T47D (cell line): ENCODE measurements around the gene CCNB2.
"Not testable (repeated sequence)": the region's sequence is repeated elsewhere in the genome, so short reads cannot be mapped to it uniquely, and the experiment has no call there.

Source experiments
- DNase-seq, 2 experiments: peaks; one replicate each; pipeline versions ENCODE4 v3.0.0 to v3.0.0-alpha.2; 2011 to 2012; ENCODE audit warnings: low read depth in 1 of 2, low spot score in 1 of 2
- JUND ChIP-seq: IDR thresholded peaks from 2 replicates; pipeline ENCODE4 v1.6.1; 2012; ENCODE audit warnings: low read depth
- in situ Hi-C: cut with HindIII; loops from 2 replicates; pipeline ENCODE4 v1.10.0; 2016; ENCODE audit warnings: low sequenced_read_pairs, low pct_unique_long_range_greater_than_20kb

Gene CCNB2

DNA sequence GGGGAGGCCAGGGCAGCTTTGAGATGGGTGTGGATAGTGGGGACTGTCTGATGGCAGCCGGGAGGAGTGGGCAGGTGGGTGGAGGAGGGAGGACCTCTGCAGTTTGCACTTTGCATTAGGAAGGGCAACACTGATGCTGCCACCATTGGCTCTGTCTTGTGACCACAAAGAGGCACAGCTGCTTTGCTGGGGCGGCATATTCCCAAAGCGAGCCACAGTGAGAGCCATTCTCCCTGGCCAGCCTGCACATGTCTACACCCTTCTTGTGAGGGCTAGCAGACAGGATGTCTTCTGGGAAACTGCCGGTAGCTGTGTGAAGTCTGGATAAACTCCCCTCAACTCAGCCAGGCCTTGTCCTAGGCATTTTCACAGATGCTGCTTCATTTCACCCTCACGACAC, 38.3 kb downstream of the CCNB2 start:
- no peak for DNase-seq
- in situ Hi-C loops, result no loop called here
- no peak for TF ChIP-seq JUND

DNA sequence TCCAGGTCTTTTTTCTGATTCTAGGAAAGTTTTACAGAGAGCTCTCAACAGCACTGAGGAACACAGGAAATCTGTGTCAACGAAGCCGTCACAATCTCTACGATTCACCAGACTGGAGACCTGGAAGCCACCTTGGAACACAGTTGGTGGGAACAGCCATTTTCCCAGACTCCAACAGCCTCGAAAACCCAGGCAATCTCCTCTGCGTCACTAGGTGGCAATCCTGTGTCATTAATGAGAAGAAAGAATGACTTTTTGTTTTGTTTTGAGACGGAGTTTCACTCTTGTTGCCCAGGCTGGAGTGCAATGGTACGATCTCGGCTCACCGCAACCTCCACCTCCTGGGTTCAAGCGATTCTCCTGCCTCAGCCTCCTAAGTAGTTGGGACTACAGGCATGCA, 39.6 kb downstream of the CCNB2 start:
- in situ Hi-C loops, result not testable (repeated sequence)
- peak in 1 of 2 experiments; percentile 46 for DNase-seq

DNA sequence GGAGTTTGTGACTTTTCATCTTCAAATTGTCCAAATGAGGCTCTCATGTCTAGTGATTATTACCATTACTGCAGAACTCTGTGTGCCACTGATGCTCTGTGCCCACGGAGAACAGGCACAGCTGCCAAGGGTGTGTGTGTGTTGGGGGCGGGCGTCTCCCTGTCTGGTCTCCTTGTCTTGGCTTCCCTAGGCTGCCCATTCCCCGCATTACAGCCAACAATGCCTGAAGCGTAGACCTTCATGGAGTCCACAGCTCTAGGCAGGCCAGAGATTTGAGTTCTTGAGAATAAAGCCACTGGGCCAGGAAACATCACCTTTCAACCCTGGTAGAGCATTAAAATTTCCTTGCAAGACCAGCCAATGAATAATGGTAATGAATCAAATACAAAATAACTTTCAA, 42.7 kb downstream of the CCNB2 start:
- in situ Hi-C loops, result no loop called here
- TF ChIP-seq JUND, result no peak
- DNase-seq, result no peak

DNA sequence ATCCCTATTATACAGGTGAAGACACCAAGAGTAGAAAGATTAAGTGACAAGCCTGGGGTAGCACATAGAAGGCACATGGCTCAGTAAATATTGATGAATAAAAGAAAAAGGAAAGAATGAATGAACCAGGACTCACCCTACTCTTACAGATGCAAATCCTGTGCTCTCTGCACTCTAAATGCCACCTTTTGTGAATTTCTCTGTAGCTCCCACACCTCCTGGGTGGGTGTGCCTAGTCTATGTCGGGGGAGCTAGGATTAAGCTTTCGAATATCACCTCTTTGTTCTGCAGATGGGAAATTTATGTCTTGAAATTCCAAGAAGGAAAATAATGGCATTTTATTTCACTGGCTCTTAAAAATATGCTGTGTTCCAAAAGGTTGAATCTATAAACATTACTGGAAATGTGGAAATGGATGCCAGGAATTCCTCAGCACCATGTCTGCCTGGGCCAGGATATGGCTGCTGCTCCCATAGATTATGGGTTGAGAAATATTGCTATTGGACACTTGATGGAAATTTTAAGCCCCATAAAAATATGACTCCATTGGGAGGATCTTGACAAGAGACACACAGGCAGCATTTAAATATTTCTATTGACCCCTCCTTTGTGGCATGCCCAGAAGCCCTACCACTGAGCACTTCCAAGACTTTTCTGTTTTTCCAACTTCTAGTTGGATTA, 43.3 kb downstream of the CCNB2 start:
- in situ Hi-C loops, result no loop called here
- no peak for TF ChIP-seq JUND
- no peak for DNase-seq

DNA sequence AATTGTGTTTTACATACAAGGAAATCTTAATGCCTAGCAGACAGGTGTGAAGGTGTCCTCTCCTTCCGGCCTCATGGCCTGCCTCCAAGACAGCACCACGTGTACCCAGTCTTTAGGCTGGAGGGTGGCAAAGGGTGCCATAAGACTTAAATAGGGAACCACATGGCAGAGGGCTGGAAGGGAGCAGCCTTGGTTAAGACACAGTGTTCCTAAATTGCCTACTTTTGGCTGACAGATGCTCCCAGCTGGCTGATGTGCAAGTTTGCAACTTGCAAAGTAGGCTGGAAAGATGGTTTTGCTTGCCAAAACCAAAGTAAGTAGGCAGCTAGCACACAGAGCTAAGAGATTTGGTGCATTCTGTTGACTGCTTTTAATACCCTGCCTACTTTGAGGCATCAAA, 45.2 kb downstream of the CCNB2 start:
- in situ Hi-C loops, result no loop called here
- no peak for DNase-seq
- TF ChIP-seq JUND, result no peak

DNA sequence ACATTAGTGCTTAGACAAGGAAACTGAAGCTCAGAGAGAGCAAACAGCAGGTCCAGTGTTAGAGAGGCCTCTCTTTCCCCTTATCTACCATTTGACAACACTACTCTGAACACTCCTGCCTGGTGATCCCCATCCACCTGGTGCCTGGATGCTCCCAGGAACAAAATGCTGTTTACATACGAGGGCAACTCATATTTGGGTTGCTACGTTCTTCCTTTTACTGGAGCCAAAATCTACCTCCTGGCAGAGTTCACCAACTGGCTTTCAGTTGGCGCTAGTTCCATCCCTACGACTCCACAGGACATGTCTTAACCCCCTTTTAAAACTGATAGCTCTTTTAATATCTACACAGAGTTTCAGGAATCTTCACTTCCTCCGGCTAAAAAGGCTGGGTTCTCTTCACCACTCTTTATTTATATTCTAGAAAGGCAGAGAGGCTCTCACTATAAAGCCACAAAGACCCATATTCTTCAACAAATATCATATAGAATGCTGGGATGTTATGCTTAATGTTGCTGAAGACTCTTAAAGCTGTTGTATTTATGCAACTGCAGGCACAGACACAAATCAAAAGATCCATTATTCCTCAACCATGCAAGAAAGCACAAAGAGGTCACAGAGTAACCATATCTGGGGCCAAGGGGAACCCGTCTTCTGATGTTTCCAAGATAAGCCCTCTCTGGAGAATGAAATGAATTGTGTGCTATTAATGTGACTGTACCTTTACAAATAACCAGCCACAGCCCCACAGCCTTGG, 47.9 kb downstream of the CCNB2 start:
- DNase-seq, result no peak
- TF ChIP-seq JUND, result no peak
- in situ Hi-C loops, result no loop called here

DNA sequence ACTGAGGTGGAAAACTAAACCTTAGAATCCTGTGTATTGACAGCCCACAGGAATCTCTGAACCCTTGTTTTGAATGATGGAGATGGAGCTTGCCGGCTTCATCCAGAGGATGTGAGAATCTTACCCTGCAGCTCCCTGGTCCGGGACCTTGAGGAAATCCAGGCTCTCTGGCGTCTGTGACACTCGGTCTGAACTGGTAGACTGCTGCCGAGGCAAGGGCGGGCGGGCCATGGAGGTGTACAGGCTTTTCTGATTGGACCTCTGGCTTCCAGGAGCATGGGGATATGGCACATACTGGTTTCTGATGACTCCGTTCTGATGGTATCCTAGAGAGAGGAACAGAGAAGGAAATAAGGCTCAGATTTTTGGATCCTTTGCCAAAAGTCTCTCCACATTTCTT, 48.5 kb downstream of the CCNB2 start:
- no peak for TF ChIP-seq JUND
- DNase-seq, result no peak
- in situ Hi-C loops, result no loop called here

DNA sequence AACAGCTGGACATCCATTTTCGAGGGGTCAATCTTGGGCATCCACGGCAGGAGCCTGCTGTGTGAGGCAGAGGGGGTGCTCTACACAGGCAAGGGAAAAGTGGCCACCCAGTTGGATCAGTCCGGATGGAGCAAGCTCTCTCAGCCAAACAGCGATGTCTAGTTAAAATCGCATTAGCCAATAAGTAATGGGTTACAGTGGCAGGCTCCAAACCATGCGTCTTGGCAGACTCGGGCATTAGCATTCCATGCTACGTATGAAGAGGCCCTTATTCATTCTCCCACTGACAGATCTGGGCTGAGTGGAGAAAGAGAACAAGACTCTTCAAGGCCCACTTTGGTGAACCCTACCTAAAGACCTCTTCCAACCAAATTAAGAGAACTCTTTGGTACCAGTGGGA, 49.3 kb downstream of the CCNB2 start:
- TF ChIP-seq JUND, result no peak
- in situ Hi-C loops, result no loop called here
- DNase-seq, result no peak

DNA sequence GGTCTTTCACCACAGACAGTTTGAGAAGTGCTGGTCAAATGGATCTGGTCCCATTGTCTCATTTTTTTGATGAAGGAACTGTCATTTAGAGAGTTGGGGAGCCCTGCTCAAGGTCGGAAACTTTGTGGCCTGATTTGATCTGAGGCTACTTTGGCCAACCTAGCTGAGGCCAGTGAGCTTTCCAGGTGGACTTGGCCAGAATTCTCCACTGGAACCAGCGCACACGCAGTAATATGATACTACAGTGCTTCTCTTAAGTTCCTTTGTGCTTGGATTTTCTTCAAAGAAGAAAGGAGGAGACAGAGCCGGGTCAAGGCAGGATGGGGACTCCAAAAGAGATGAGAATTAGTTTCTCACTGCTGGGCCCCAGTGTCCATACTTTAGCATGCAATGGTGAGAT, 50.5 kb downstream of the CCNB2 start:
- TF ChIP-seq JUND, result no peak
- DNase-seq, result no peak
- in situ Hi-C loops, result no loop called here

DNA sequence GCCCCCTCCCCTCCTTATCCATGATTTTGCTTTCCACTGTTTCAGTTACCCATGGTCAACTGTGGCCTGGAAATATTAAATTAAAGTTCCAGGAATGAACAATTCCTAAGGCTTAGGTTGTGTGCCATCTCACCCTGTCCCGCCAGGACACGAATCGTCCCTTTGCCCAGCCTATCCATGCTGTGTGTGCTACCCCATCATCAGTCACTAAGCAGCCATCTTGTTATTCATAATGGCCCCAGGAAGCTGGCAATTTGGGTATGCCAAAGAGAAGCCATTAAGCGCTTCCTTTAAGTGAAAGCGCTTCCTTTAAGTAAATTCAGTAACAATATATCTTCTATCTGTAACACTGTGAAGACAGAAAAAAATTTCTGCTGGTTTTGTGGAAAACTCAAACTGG, 52.5 kb downstream of the CCNB2 start:
- no peak for DNase-seq
- TF ChIP-seq JUND, result no peak
- in situ Hi-C loops, result no loop called here

DNA sequence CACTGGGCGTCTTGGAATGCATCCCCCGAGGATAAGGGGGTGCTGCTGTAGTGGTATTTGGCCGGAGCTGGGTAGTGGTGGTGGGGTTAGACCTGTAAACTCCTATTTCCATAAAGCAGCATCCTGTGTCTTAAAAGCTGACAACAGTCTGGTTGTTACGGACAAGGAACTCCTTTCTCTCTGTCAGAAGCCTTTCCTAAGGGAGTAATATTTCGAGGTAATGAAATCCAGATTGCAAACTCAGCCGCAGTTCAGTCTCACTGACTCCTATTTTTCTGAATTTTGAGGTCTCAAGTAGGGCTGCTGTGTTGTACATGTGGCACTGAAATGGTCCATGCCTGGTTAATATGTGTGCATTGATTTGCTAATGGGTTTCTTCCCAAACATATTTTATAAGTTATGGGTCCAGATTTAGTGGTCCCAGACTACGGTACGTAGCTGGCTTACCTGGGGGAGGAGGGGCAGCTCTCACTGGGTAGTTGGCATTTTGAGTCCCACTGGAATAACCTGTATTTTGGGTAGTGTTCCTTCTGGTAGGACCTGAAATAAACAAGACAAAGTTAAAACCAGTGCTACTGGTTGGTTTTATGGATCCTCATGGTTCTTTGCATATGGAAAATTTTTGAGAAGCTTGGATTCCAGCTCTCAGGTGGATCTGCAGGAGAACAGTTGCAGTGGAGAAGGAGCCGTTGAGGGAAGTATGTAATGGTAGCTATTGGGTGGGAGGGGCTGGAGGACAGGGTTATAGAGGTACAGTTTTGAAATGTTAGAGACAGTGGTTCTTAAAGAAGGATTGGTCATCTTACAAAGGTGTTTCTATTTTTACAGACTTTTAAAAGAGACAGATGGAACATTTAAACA, 53.1 kb downstream of the CCNB2 start:
- DNase-seq, result peak; percentile 13 to 79
- in situ Hi-C loops, result no loop called here
- TF ChIP-seq JUND, result no peak

DNA sequence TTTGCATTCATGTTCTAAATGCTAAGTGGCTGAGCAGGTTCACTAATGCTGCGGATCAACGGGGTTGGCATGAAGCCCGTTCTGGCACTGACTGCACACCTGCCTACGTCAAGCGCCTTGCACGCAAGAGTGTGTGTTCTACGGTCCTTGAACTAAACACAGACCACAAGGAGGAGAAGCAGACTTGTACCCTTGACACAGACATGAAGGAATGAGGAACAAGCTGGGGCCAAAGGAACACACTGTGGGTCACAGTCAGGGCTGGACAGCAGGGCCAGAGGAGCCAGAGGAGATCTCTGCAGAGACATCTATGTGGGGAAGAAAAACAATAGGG, 53.7 kb downstream of the CCNB2 start:
- TF ChIP-seq JUND, result no peak
- DNase-seq, result peak in 1 of 2 experiments; percentile 47

DNA sequence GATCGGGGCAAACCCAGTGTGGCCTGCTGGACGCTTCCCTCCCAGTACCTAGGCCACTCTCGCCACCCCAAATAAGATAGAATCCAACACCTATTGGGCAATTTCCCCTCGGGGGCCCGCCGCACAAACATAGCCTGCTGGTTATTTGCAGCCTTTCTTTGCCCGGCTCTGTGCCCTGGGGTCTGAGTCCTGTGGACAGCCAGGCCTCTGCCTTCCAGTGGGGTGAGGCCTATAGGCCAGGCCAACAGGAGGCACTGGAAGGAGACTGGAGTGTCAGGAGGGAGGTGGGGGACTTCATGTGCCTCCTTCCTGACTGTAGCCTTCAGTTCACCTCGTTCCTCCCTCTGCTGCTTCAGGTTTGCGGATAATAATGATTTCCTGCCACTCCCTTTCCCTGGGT, 54.3 kb downstream of the CCNB2 start:
- no peak for DNase-seq
- in situ Hi-C loops, result no loop called here

More for the DNA sequence above, 53.7 kb downstream of the CCNB2 start:
- in situ Hi-C loops, result no loop called here

More for the DNA sequence above, 54.3 kb downstream of the CCNB2 start:
- no peak for TF ChIP-seq JUND
